HG03095 (cell line): ENCODE data around the gene UBE2E2.

Experiments used
- ATAC-seq: cut with Tn5 transposase; IDR thresholded peaks from one replicate; pipeline ENCODE4 v1.9.1; 2021; ENCODE audit warnings: moderate library complexity; ENCODE audit not compliant: unreplicated experiment

Gene UBE2E2

GRCh38 chr3:23468203-23468602 is 265.1 kb downstream of the UBE2E2 start:
- no peak for ATAC-seq

GRCh38 chr3:23474580-23475357 is 271.6 kb downstream of the UBE2E2 start:
- no peak for ATAC-seq

GRCh38 chr3:23475446-23475845 is 272.3 kb downstream of the UBE2E2 start:
- no peak for ATAC-seq

GRCh38 chr3:23479026-23479425 is 275.9 kb downstream of the UBE2E2 start:
- no peak for ATAC-seq

DNA sequence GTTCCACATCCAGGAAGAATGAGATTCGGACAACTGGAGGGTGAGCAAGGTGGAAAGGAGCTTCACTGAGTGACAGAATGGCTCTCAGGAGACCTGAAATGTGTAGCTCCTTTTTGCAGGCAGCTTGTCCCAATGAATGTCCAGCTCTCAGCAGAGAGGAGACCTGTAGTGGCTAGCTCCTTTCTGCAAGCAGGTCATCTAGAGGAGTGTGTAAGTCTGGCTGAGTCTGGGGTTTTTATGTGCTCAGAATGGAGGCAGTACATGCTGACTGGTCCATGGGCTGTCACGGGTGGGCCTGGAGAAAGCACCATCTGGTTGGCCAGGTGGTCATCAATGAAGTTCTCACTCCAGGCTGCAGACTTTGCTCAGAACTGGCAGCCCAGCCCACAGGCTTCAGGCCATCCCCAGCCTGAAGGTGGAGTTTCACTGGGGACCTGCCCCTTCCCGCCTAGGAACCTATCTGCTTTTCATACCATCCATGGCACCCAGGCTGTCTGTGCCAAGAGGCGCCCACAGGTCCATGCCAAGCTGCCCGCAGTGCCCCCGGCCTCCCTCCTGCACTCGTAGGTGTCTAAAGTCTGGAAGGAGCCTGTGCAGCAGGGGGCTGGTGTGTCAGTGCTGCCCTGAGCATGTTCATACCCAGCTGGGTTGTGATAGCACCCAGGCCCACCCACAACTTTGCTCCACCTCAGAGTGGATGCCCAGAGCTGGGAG is 276.6 kb downstream of the UBE2E2 start:
- no peak for ATAC-seq

DNA sequence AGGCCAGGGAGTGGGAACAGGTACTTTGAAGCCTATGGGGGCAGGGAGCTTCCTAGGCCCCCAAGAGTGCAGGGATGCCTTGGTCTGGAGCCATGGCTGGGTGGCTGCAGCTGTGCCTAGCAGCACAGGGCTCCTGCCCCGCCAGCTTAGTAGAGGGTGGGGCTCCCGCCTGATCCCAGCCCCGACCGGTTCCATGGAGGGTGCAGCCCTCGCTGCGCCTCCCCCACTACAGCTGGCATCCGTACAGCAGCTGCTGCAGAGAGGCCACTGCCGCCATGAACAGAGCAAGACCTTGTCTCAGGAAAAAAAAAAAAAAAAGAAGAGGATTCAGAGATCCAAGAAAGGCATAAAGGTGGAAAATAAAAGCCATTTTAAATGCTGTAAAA is 277.2 kb downstream of the UBE2E2 start:
- no peak for ATAC-seq

DNA sequence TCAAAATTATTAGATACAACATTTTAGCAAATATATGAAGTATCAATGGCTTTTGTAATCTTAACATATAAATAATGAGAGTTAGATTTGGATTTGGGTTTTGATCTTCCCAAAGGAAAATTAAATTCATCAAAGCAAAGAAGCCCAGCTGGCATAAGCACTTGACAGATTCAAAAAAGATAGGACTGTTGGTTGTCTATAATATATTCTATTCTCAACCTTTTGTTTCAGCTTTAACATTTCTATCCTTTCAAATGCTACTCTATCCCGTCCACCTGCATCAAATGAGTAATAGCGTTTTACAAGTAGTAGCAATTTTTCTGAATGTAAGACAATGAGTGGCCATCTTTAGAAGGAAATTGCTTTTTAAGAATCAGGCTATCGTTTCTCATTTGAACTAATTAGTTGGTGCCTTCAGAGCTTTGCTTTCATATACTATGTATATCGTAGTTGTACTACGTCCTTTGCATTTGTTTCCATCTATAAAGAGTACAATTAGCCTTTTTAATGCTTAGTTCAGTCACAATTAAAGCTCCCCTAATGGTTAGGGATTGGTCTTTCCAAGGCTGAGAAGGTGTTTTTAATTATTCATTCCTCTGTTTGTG is 278.0 kb downstream of the UBE2E2 start:
- no peak for ATAC-seq

GRCh38 chr3:23481616-23482278 is 278.6 kb downstream of the UBE2E2 start:
- ATAC-seq, result peak; percentile 63

DNA sequence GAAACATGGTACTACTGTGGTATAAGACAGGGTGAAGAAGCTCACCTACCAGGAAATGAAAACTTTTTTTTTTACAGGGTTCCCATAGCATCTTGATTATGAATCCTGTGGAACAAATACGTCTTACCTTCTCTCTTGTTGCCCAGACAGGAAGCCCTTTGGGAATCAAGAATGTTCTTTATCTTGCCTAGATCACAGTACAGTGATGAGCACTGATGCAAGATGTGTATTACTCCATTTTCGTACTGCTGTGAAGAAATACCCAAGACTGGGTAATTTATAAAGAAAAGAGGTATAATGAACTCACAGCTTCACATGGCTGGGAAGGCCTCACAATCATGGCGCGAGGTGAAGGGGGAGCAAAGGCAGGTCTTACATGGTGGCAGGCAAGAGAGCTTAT is 281.3 kb downstream of the UBE2E2 start:
- no peak for ATAC-seq

DNA sequence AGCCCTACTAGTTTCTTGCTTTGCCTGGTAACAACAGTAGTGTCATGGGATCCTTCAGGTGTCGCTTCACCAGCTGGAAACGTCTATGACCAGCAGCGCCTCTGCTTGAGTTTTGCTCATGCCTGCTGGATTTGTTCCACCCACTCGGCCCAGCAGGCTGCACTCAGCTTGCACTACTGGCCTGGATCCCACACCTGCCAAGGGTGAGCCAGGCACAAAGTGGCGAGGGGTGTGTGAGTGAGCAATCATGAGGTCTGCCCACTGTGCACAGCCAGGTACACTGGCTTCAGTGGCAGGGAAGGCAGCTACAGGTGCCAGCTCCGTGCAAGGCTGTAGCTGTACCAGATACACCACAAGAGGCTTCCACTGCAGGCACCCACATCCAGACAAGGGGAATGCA is 282.8 kb downstream of the UBE2E2 start:
- ATAC-seq, result no peak

GRCh38 chr3:23487015-23487414 is 283.9 kb downstream of the UBE2E2 start:
- ATAC-seq, result no peak

GRCh38 chr3:23488618-23489017 is 285.5 kb downstream of the UBE2E2 start:
- ATAC-seq, result no peak

- ATAC-seq, result no peak
Observed at GRCh38 chr3:23489300-23490158, 286.4 kb downstream of the UBE2E2 start.

GRCh38 chr3:23490459-23490858 is 287.3 kb downstream of the UBE2E2 start:
- no peak for ATAC-seq

- no peak for ATAC-seq
Observed at GRCh38 chr3:23492057-23492456, 288.9 kb downstream of the UBE2E2 start.

GRCh38 chr3:23493889-23494288 is 290.8 kb downstream of the UBE2E2 start:
- no peak for ATAC-seq

GRCh38 chr3:23494967-23495366 is 291.8 kb downstream of the UBE2E2 start:
- no peak for ATAC-seq

DNA sequence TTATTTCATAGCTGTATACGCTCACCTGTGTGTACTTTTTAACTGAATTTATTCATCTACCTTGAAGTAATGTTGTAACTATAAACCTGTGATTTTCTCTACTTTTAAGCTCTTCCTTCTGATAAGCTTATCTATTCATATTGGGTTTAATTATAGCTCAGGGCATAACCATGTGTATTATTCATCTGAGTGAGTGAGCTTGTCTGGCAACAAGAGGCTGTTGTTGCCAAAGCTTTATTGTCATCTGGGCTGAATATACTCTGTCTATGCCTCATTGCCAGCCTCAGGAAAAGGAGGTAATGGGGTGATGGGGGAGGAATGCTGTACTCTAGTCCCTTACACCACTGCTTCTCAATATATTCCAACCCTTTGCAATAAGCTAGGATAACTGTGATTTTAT is 292.4 kb downstream of the UBE2E2 start:
- ATAC-seq, result no peak

DNA sequence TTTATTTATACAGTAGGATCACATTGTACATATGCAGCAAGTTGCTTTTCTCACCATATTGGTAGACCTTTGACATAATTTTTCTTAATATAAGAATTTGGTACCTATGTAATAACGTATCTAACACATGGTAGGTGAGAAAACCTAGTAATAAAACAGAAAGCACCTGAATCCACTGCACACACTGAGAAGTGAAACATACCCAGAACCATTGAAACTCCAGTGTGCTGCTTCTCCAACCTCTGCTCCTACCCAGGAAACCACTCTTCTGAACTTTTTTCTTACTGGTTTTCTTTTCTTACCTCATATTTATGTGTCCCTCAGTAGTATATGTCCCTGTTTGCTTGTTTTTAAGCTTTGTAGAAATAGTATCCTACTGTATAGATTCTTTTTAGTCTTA is 293.0 kb downstream of the UBE2E2 start:
- peak; percentile 80 for ATAC-seq

DNA sequence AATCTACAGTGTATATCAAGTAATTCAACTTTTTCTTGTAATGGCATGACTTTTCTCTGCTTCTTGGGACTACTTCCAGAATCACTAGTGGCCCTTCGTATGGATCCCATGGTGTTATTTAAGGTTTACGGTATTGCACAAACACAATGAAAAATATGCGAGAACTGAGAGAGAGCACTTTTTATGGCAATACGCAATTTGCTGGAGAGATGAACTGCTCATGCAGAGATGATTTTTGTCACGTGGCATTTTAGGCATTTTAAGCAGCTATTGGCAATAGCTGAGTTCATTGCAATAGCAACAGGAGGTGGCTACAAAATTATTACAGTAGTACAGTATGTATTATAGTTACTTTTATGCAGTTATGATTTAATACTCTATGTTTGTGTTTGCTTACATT is 294.0 kb downstream of the UBE2E2 start:
- ATAC-seq, result no peak
